ENCODE results near the gene MYPN. TPM values are rescaled to one million over a fixed set of nuclear protein-coding genes. Genes with fewer than 3 reads are reported as not detected.
"Not testable (repeated sequence)": the region's sequence is repeated elsewhere in the genome, so short reads cannot be mapped to it uniquely, and the experiment has no call there.

MYPN gene
- total and polyA plus RNA-seq, 3 donors from 2014 or later: 1.5 to 2.3 (median 1.8) TPM

DNA sequence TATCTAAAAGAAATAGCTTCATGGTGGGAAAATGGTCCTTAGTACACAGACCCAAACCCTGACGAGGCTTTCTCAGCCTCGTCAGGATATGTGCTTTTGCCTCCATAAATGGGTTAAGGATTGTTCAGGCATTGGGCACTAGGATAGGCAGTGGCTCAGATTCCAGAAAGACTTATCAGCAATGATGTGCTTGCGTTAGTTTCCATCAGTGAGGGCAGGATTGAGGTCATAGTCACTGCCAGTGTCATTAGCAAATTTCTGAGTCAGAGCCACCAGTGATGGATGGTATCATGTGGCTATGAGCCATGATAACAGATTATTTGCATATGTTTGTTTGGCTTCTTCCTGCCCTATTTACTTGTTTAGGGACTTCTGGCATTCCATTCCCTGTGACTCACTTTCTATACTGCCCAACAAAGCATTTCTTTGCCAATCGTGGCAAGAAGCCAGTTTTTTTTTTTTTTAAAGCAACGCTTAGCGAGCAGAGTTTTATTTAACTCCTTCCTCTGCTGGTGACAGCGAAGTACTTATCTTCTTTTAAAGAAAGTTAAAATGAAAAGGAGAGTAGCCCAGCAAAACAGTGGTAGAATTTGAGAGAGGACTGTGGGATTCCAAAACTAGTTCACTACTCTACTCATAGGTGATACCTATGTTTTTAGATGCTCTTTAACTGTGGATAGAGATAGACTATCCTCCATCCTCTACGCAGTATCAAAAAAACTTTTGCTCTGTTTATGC is 44.4 kb downstream of the MYPN start:
- 24 to 38% methylated on average over 8 of the region's 8 CpGs for WGBS, 2 donors
- no peak for TF ChIP-seq POLR2A (IDR thresholded peaks at IDR 0.05)
- TF ChIP-seq, protein P1, sequence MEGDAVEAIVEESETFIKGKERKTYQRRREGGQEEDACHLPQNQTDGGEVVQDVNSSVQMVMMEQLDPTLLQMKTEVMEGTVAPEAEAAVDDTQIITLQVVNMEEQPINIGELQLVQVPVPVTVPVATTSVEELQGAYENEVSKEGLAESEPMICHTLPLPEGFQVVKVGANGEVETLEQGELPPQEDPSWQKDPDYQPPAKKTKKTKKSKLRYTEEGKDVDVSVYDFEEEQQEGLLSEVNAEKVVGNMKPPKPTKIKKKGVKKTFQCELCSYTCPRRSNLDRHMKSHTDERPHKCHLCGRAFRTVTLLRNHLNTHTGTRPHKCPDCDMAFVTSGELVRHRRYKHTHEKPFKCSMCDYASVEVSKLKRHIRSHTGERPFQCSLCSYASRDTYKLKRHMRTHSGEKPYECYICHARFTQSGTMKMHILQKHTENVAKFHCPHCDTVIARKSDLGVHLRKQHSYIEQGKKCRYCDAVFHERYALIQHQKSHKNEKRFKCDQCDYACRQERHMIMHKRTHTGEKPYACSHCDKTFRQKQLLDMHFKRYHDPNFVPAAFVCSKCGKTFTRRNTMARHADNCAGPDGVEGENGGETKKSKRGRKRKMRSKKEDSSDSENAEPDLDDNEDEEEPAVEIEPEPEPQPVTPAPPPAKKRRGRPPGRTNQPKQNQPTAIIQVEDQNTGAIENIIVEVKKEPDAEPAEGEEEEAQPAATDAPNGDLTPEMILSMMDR (IDR thresholded peaks at IDR 0.05): no peak
- peak overlapping the region in 1 of 2 donors; percentile 46 for H3K27ac ChIP-seq
- intact Hi-C loops (cut with DNase I; ENCODE audit: low total_unique reads): no loop called here
- H3K4me1 ChIP-seq: peaks cover 15% of the 10 kb centered on the region
- H3K27me3 ChIP-seq: no peaks in the 10 kb centered on the region
- no peaks in the 10 kb centered on the region for H3K36me3 ChIP-seq (ENCODE audit: low read depth, missing control alignments)
- DNase-seq: peak; percentile 61
- no peaks in the 10 kb centered on the region for H3K9me3 ChIP-seq
- no peak overlapping the region for H3K4me3 ChIP-seq

DNA sequence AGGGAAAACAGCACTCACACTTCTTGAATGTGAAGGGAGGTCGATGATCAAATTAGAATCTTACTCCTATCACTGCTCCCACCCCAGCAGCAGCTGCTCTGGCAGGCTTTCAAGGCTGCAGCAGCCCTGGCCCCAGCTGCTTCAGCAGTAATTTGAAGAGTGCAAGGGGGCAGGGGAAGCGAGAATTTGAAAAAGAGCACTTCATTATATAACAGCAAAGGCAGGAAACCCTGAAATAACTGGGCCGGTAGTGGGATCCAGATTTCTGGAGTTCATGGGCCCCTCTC is 44.9 kb downstream of the MYPN start:
- intact Hi-C loops (cut with DNase I; ENCODE audit: low total_unique reads): no loop called here
- no peaks in the 10 kb centered on the region for H3K27me3 ChIP-seq
- no peak overlapping the region for H3K4me3 ChIP-seq
- WGBS, 2 donors: 15 to 22% methylated on average over 3 of the region's 3 CpGs
- TF ChIP-seq POLR2A (IDR thresholded peaks at IDR 0.05): no peak
- TF ChIP-seq, protein P1 (IDR thresholded peaks at IDR 0.05): no peak
- no peaks in the 10 kb centered on the region for H3K9me3 ChIP-seq
- H3K4me1 ChIP-seq: peaks cover 15% of the 10 kb centered on the region
- H3K27ac ChIP-seq: peak overlapping the region in 1 of 2 donors; percentile 46
- H3K36me3 ChIP-seq (ENCODE audit: low read depth, missing control alignments): no peaks in the 10 kb centered on the region
- DNase-seq: peak; percentile 57

DNA sequence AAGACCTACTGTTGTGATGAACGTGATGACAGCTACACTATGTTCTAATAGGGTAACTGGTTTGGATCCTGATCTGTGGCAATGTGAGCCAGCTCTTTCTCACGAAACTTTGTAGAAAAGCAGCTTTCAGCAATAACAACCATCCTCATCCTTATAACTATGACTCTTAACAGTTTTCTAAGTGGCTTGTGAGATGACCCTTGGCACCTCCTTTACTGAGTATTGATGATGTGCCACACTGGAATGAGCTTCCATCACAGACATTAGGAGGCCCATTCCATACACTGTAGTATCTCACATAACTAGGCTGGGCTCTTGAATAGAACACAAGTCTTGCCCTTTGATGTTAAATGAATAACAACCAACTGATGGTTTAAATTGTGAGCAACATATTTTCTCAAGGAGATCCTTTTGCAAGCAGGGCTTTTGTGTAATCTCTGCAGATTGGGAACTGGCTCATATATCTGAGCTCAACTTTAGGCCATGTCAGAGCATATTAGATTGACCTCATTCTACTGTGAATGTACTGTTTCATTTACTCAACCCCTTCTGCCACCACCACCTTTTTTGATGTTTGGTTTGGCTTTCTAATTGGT is 46.4 kb downstream of the MYPN start:
- H3K27me3 ChIP-seq: no peaks in the 10 kb centered on the region
- DNase-seq: no peak
- intact Hi-C loops (cut with DNase I; ENCODE audit: low total_unique reads): no loop called here
- peaks cover 15% of the 10 kb centered on the region for H3K4me1 ChIP-seq
- no peaks in the 10 kb centered on the region for H3K9me3 ChIP-seq
- WGBS, 2 donors: 44 to 61% methylated on average over 2 of the region's 2 CpGs
- no peak overlapping the region for H3K27ac ChIP-seq
- TF ChIP-seq POLR2A (IDR thresholded peaks at IDR 0.05): no peak
- TF ChIP-seq, protein P1 (IDR thresholded peaks at IDR 0.05): no peak
- no peaks in the 10 kb centered on the region for H3K36me3 ChIP-seq (ENCODE audit: low read depth, missing control alignments)
- H3K4me3 ChIP-seq: no peak overlapping the region

DNA sequence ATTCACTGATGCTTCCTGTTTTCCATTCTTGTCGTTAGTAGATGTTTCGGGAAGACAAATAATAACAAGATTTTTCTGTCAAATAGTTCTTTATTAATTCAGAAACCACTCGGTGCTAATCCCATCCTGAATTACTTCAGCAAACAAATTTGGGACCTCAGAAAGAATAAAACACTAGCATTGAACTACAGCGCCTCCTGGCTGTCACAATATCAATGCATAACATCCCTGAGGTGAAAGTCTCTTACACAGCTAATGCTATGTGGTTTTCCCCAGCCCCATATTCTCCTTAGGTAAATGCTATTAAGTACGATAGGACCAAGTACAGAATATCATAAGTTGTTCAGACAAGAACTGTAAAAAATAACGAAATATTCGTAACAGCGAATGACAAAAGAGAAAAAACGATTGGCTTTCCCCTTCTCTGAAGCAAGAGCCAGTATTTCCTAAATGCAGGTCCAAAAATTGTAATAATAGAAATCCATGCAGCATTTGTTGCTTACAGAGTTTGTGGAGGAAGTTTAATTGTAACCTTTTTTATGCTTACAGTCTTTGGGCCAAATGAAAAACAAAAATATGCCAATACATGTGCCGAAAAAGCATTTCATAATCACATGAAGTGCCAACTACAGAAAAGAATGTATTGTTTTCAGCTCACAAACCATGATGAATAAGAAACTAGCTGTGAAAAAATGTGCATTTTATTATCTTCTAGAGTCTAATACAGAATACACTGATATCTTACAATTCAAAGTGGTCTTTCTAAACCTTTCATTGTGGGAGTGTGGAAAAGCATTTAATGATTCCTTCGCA is 47.3 kb downstream of the MYPN start:
- TF ChIP-seq POLR2A (IDR thresholded peaks at IDR 0.05): no peak
- TF ChIP-seq, protein P1 (IDR thresholded peaks at IDR 0.05): peak; percentile 76 to 82 (median 77)
- Histone ChIP-seq H3K27ac (no peak overlapping the region), H3K27me3 (no peaks in the 10 kb centered on the region), H3K4me3 (no peak overlapping the region), H3K4me1 (peaks cover 15% of the 10 kb centered on the region), H3K9me3 (no peaks in the 10 kb centered on the region), H3K36me3 (ENCODE audit: low read depth, missing control alignments) (no peaks in the 10 kb centered on the region)
- DNase-seq: peak; percentile 85
- intact Hi-C loops (cut with DNase I; ENCODE audit: low total_unique reads): no loop called here
- 49 to 62% methylated on average over 11 of the region's 11 CpGs for WGBS, 2 donors

DNA sequence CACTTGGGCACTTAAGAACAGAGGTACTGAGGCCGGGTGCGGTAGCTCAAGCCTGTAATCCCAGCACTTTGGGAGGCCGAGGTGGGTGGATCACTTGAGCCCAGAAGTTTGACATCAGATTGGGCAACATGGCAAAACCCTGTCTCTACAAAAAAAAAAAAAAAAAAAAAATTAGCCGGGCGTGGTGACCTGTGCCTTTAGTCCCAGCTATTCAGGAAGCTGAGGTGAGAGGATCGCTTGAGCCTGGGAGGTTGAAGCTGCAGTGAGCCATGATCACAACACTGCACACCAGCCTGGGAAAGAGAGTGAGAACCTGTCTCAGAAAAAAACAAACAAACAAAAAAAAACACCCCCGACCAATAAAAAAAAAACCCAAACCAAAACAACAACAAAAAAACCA is 48.2 kb downstream of the MYPN start:
- intact Hi-C loops (cut with DNase I; ENCODE audit: low total_unique reads); H3K9me3 ChIP-seq; DNase-seq; H3K36me3 ChIP-seq (ENCODE audit: low read depth, missing control alignments); H3K4me3 ChIP-seq; H3K27me3 ChIP-seq; H3K27ac ChIP-seq: not testable (repeated sequence)
- peaks cover 15% of the 10 kb centered on the region for H3K4me1 ChIP-seq
- WGBS, 2 donors: 81 to 88% methylated on average over 7 of the region's 7 CpGs
